ENCODE results near the gene SEMA6B. TPM values are rescaled to one million over a fixed set of nuclear protein-coding genes. Genes with fewer than 3 reads are reported as not detected.

The SEMA6B gene
- total RNA-seq, 1 donor = under 0.01 TPM

GRCh38 chr19:4523306-4524110 is 36.0 kb downstream of the SEMA6B start:
- DNase-seq (ENCODE audit: low read depth) = peak; percentile 38
- peak; percentile 78 for TF ChIP-seq CTCF (IDR thresholded peaks at IDR 0.05; ENCODE audit: insufficient read depth, low read depth, low read length)
- no peak overlapping the region for H3K4me3 ChIP-seq (ENCODE audit: low read depth, low read length)

- DNase-seq (ENCODE audit: low read depth) = no peak
- TF ChIP-seq CTCF (IDR thresholded peaks at IDR 0.05; ENCODE audit: insufficient read depth, low read depth, low read length) = no peak
- H3K4me3 ChIP-seq (ENCODE audit: low read depth, low read length) = no peak overlapping the region
Observed at GRCh38 chr19:4522291-4523002, 37.0 kb downstream of the SEMA6B start.

GRCh38 chr19:4521888-4522242 is 37.6 kb downstream of the SEMA6B start:
- DNase-seq (ENCODE audit: low read depth) = no peak
- no peak for TF ChIP-seq CTCF (IDR thresholded peaks at IDR 0.05; ENCODE audit: insufficient read depth, low read depth, low read length)
- H3K4me3 ChIP-seq (ENCODE audit: low read depth, low read length) = no peak overlapping the region

DNA sequence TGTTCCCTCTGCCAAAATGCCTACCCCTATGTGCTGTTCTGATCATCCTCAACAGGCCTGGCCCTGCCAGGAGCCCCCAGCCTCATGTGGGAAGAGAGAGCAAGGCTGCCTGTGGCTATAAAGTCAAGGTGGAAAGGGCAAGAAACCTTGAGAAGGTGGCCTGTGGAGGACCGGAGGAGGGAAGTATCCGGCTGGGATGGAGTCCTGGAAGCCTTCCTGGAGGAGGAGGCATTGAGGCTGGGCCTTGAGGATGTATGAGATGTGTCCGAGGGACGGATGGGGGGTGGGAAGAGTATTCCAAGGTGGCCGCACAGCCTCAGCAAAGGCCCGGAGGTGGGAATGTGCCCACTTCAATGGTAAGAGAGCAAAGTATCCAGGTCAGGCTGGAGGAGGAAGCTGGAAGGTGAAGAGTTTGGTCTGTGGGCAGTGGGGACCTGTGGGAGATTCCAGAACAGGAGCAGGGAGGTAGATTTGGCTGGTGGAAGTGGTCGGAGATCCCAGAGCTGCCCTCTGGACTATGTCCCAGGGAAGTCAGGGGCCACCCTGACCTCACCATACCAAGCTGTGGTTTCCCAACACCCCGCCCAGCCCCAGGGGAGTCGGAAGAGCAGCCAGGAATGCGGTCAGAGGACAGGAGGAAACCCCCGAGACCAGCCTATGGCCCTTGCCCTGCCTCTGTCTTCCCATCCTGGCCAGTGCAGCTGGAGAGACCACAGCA is 38.2 kb downstream of the SEMA6B start:
- peak; percentile 19 for DNase-seq (ENCODE audit: low read depth)
- TF ChIP-seq CTCF (IDR thresholded peaks at IDR 0.05; ENCODE audit: insufficient read depth, low read depth, low read length) = no peak
- H3K4me3 ChIP-seq (ENCODE audit: low read depth, low read length) = no peak overlapping the region

GRCh38 chr19:4519521-4520277 is 39.8 kb downstream of the SEMA6B start:
- no peak for DNase-seq (ENCODE audit: low read depth)
- TF ChIP-seq CTCF (IDR thresholded peaks at IDR 0.05; ENCODE audit: insufficient read depth, low read depth, low read length) = no peak
- H3K4me3 ChIP-seq (ENCODE audit: low read depth, low read length) = no peak overlapping the region

GRCh38 chr19:4519172-4519496 is 40.4 kb downstream of the SEMA6B start:
- DNase-seq (ENCODE audit: low read depth) = no peak
- H3K4me3 ChIP-seq (ENCODE audit: low read depth, low read length) = no peak overlapping the region
- no peak for TF ChIP-seq CTCF (IDR thresholded peaks at IDR 0.05; ENCODE audit: insufficient read depth, low read depth, low read length)

Measured in fibroblast of villous mesenchyme (primary cell).